HG02981 (cell line): ENCODE data around the gene KRTAP12-1.
"Not testable (repeated sequence)": the region's sequence is repeated elsewhere in the genome, so short reads cannot be mapped to it uniquely, and the experiment has no call there.

Experiments
- ATAC-seq: cut with Tn5 transposase; IDR thresholded peaks from one replicate; pipeline ENCODE4 v1.9.1; 2021; ENCODE audit warnings: mild to moderate bottlenecking, moderate library complexity; ENCODE audit not compliant: unreplicated experiment

The KRTAP12-1 gene

GRCh38 chr21:44648557-44649311, 33.2 kb downstream of the KRTAP12-1 start:
- ATAC-seq: no peak

- no peak for ATAC-seq
These were observed 34.8 kb downstream of the KRTAP12-1 start for GRCh38 chr21:44647222-44647552.

GRCh38 chr21:44646366-44647221, 35.4 kb downstream of the KRTAP12-1 start, which contains the start of gene KRTAP10-11:
KRTAP10-11 (plus strand) TSS chr21:44646414; CDS start chr21:44646459, 45 bp downstream.
- ATAC-seq: not testable (repeated sequence)

- no peak for ATAC-seq
These were observed 37.1 kb downstream of the KRTAP12-1 start for GRCh38 chr21:44644878-44645277.

GRCh38 chr21:44643741-44644310, 38.1 kb downstream of the KRTAP12-1 start:
- no peak for ATAC-seq

GRCh38 chr21:44640761-44641160, 41.2 kb downstream of the KRTAP12-1 start:
- ATAC-seq: no peak

GRCh38 chr21:44639331-44639655, 42.7 kb downstream of the KRTAP12-1 start:
- no peak for ATAC-seq

- not testable (repeated sequence) for ATAC-seq
These were observed 43.2 kb downstream of the KRTAP12-1 start for GRCh38 chr21:44638506-44639330.

- ATAC-seq: not testable (repeated sequence)
These were observed 44.1 kb downstream of the KRTAP12-1 start for GRCh38 chr21:44637851-44638348.

GRCh38 chr21:44637018-44637850, 44.7 kb downstream of the KRTAP12-1 start, which contains the start of gene KRTAP10-10:
KRTAP10-10 (plus strand) TSS chr21:44637356; CDS start chr21:44637418, 62 bp downstream.
- ATAC-seq: no peak

- ATAC-seq: no peak
These were observed 45.5 kb downstream of the KRTAP12-1 start for GRCh38 chr21:44636209-44637017.

GRCh38 chr21:44632067-44632466, 49.9 kb downstream of the KRTAP12-1 start:
- no peak for ATAC-seq
